NCI-H2107 treated with DMSO at 0.1 percent for 48 hours (cell line): ENCODE measurements around the gene SLC10A7.

Source experiments
- DNase-seq: peaks from one replicate; lab custom pipeline; 2025; ENCODE audit not compliant: unreplicated experiment; lab: John Stamatoyannopoulos, UW

Gene SLC10A7

DNA sequence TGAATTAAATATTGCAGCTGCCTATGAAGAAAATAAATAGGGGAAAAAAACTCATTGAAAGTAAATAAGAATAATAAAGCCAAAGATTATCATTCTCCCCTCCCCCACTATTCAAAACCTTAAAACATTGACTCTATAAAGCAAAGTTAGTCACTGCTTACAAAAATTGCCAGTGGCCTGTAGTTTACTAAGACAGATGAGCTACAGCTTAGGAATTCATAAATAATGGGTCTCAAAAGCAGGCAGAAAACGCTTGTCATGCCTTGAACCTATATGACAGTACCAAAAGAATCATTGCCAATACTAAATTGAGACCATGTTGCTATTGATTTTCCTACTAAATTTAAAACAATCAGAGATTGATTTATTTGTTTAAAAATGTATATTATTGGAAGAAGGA is 78.9 kb downstream of the SLC10A7 start:
- no peak for DNase-seq

GRCh38 chr4:146439999-146440398 is 81.7 kb downstream of the SLC10A7 start:
- no peak for DNase-seq

GRCh38 chr4:146439437-146439836 is 82.3 kb downstream of the SLC10A7 start:
- DNase-seq = no peak

DNA sequence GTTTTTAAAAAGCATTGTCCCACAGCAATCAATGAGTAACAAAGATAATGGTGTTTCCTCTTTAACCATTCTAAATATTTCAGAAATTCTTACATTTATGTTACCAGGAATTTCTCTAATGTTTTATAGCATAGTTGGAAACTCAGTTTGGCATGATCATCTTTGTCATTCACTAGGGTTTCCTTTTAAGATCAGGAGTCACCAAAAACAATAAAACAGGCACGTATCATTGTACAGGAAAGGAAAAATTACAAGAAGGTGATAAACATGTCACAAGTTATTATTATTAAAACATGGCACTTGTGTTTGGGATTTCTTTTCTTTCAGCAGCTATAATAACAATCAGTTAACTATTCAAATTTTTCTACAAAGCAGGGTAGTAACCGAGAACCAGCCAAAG is 84.0 kb downstream of the SLC10A7 start:
- DNase-seq = no peak

DNA sequence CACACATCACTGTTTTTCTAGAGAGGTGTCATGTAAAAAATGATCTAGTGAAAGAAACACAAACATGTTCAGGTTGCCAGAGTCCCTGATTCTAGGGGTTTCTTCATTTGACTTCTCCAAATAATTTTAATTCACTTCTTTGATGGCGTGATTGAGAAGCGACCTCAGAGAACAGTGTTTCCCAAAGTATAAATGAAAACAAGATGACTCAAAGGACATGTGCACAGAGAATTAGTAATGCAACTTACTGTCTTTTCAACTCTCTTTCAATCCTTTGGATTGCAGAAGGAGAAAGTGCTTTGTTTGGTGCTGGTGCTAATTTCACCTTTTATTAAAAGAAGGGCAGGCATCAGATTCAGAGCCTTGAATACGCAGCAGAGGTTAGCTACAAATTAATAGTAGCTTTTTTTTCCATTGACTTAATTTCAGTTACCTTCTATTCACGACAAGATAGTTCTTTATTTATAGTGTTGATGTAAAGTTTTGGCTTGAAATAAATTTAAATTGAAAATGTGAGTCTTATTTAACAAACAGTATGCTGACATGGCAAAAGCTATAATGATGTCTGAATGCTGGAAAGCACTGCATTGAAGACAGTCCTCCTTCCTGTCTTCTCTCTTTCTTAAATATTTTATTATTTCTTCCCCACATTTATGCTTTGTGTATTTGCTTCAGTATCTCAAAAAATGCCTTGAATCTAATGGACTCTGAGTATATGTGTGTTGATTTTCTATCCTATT is 85.1 kb downstream of the SLC10A7 start:
- no peak for DNase-seq

DNA sequence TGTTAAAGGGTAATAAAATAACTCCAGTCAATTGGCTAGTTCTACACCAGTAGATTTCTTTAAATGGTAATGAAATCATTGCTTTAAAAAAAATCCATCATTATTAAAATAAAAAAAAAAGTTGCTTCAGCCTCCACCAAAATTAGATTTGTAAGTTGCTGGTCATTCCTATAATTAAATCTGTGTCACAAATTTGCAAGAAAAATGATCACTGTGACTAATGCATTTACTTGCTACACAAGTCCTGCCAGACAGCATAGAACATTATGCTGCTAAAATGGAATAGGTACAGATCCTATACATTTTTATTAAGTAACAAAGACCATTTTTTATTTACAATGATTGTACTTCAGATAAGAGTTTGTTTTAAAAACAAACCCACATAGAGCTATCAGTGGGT is 85.8 kb downstream of the SLC10A7 start:
- DNase-seq = no peak

DNA sequence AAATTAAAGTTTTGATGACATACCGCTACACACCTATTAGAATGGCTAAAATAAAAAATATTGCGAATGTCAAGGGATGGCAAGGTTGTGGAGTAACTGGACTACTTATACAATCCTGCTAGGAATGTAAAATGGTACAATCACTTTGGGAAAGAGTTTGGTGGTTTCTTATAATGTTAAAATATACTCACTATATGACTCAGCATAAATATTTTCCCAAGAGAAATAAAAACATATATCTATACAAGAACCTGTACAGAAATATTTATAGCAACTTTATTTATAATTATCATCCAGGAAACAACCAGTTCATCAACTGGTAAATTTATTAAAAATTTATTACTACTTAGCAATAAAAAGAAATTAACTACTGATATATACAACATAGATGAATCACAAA is 89.7 kb downstream of the SLC10A7 start:
- no peak for DNase-seq

GRCh38 chr4:146428298-146428697 is 93.4 kb downstream of the SLC10A7 start:
- peak; percentile 34 for DNase-seq

DNA sequence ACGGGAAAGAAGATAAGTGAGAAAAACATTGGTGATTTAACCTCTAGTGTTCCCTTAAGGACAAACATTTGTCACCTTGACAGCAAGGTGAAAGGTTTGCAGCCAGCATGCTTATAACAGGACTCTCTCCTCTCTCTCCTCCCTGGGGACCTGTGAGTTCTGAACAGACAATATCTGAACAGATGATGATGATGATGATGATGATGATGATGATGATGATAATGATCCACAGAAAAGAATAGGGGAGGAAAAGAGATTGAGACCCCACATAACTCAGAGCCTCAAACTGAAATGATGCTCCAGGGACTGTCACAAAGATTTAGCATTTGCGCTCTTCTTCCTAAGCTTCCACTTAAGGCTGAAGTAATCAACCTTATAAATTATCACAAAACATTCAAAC is 103.9 kb downstream of the SLC10A7 start:
- DNase-seq = no peak

- DNase-seq = no peak
Observed at GRCh38 chr4:146415829-146416228, 105.9 kb downstream of the SLC10A7 start.

- no peak for DNase-seq
Observed at GRCh38 chr4:146407669-146408084, 114.1 kb downstream of the SLC10A7 start.

DNA sequence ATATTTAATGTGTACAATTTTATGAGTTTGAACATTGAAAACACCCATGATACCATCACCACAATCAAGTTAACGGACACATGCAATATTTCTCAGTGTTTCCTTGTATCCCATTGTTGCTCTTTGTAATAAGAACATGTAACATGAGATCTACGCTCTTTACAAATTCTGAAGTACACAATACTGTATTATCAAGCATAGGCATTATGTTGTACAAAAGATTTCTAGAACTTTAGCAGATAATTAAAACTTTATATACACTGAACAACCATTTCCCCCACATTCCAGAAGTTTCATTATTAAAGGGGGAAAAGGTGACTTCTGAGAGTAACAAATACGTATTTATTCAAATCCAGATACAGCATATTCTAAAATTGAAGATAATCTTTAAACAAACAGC is 114.5 kb downstream of the SLC10A7 start:
- DNase-seq = no peak

GRCh38 chr4:146401274-146401673 is 120.5 kb downstream of the SLC10A7 start:
- peak; percentile 6 for DNase-seq

- no peak for DNase-seq
Observed at GRCh38 chr4:146398896-146399445, 122.8 kb downstream of the SLC10A7 start.

- DNase-seq = no peak
Observed at GRCh38 chr4:146398404-146398803, 123.3 kb downstream of the SLC10A7 start.

- no peak for DNase-seq
Observed at GRCh38 chr4:146389561-146389960, 132.2 kb downstream of the SLC10A7 start.

- DNase-seq = no peak
Observed at GRCh38 chr4:146382194-146382593, 139.5 kb downstream of the SLC10A7 start.

DNA sequence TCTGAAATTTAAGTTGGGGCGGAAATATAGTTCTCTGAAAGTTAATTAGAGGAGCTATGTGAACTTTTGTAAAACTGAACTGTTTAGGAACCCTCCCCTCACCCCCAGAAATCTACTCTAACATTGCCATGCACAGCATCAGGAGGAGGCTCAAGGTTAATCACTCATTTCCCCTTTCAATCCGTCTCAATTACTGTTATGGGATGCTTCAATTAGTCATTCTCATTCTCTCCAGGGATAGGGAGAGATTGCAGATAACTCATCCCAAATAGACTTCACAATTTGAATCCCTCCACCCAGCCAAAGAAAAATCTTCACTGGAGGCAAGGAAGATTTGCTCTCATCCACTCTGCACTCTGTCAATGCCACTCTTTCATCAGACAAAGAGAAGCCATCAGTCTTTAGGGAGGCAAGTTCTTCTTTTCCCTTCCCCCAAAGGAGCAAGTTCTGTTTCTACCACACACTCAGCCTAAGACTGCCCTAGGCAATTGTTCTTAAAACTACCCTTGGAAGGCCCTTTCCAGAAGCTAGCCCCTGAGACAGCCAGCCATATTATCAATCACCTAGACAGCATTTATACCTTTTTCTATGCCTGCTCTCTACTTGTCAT is 140.4 kb downstream of the SLC10A7 start:
- DNase-seq = no peak

GRCh38 chr4:146379744-146380143 is 142.0 kb downstream of the SLC10A7 start:
- DNase-seq = no peak

GRCh38 chr4:146371812-146372211 is 149.9 kb downstream of the SLC10A7 start:
- no peak for DNase-seq

GRCh38 chr4:146370841-146371240 is 150.9 kb downstream of the SLC10A7 start:
- DNase-seq = no peak

DNA sequence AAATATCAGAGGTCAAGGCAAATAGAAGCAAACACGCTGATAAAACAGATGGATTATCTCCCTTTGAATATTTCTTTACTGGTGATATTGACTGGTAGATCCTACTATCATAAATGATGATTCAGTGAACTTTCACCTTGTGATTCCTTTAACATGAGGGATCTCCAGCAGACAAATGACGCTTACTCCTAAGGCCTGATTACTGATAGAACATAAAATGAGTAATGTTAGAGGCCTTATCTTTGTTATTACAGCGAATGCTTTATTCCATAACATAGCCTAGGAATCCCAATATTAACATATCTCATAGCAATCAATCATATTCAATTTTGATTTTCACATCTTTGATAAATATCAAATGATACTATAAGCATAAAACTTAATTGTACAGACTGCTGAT is 152.3 kb downstream of the SLC10A7 start:
- no peak for DNase-seq

DNA sequence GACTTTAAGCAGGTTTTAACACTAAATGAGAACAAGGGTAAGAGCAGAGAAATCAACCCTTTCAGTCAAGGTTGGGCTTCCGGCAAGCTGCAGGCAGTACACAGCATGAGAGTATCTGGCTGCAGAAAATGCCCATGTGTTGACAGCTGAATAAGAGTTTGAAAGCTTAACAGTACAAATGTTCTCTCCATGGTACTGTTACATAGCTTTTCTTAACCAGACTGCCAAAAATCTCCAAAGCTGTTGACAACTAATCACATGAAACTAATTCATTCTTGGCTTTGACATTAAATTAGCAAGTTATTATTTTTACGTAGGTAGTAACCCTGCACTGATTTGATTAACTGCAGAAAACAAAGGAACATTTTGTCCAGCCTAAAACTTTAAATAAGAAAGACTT is 153.5 kb downstream of the SLC10A7 start:
- DNase-seq = no peak
